ENCODE results near the gene MAD1L1. TPM values are rescaled to one million over a fixed set of nuclear protein-coding genes. Genes with fewer than 3 reads are reported as not detected.

The MAD1L1 gene
- total and polyA plus RNA-seq, 2 of the 8 experiments (the other 6 are each of a cell fraction or from before 2014, with no cell fraction given) = 40.4 to 44.6 TPM

GRCh38 chr7:2090526-2091520 is 141.9 kb downstream of the MAD1L1 start:
- H2BK5ac ChIP-seq (ENCODE audit: low read depth, low read length) = no peak overlapping the region
- POLR2A ChIA-PET (ENCODE audit: partially characterized antibody) = interaction anchor here (0.6 kb wide), 1 partner anchor 14 kb away, joined by 3 read pairs; no protein-coding TSS in a partner anchor
- H3K27me3 ChIP-seq (replicated peaks in 1 of 4; ENCODE audit: control insufficient read depth in 3 of 4, extremely low read depth in 1 of 4, insufficient read depth in 3 of 4, low read length in 3 of 4) = no peaks in the 10 kb centered on the region
- no peak overlapping the region for H4K91ac ChIP-seq (replicated peaks; ENCODE audit: insufficient read length, low read length)
- no peak overlapping the region for H3K56ac ChIP-seq (replicated peaks; ENCODE audit: insufficient read length, low read depth, low read length)
- no peak overlapping the region for H2BK15ac ChIP-seq (ENCODE audit: low read length)
- no peaks in the 10 kb centered on the region for H3K79me2 ChIP-seq (ENCODE audit: control insufficient read depth in 1 of 2, insufficient read depth in 2 of 2, low read length in 2 of 2)
- H3K23ac ChIP-seq (ENCODE audit: insufficient read length) = no peak overlapping the region
- H3K36me3 ChIP-seq (ENCODE audit: control insufficient read depth in 2 of 4, insufficient read depth in 4 of 4, low read length in 3 of 4) = no peaks in the 10 kb centered on the region
- no peak overlapping the region for H3K27ac ChIP-seq (ENCODE audit: low read depth, low read length)
- H3K4me3 ChIP-seq (ENCODE audit: extremely low read depth in 1 of 4, insufficient read depth in 2 of 4, low read depth in 3 of 4, low read length in 4 of 4) = no peak overlapping the region
- H3K9me3 ChIP-seq (ENCODE audit: insufficient read depth in 2 of 2, low read depth in 1 of 2, low read length in 1 of 2) = no peaks in the 10 kb centered on the region
- WGBS, 2 experiments (ENCODE audit: extremely low coverage in 1 of 2, insufficient coverage in 1 of 2, insufficient read length in 1 of 2, insufficient replicate concordance in 2 of 2, low coverage in 1 of 2, low lambda C conversion rate in 2 of 2, missing lambda C conversion rate in 1 of 2) = 95% methylated on average over 29 of the region's 29 CpGs; no CpG with 5 or more reads in 1 of the 2 experiments
- DNase-seq (ENCODE audit: low read depth in 1 of 2, low spot score in 2 of 2) (no peak), FAIRE-seq (no peak)
- H3K9ac ChIP-seq (replicated peaks in 1 of 4; ENCODE audit: extremely low read depth in 1 of 4, low read depth in 3 of 4, low read length in 3 of 4) = no peak overlapping the region
- CTCF ChIA-PET (ENCODE audit: partially characterized antibody) = interaction anchor here (1.5 kb wide), 1 partner anchor 105 kb away, joined by 3 read pairs; no protein-coding TSS in a partner anchor
- no peak overlapping the region for H2AK5ac ChIP-seq (ENCODE audit: low read depth, low read length)
- H4K8ac ChIP-seq (ENCODE audit: extremely low read depth, insufficient read depth, low read length) = no peak overlapping the region; the same call in 1 of the 2 replicates
- no peak overlapping the region for H3K14ac ChIP-seq (ENCODE audit: insufficient read length)
- H2BK12ac ChIP-seq (ENCODE audit: low read depth, low read length) = no peak overlapping the region
- no peak overlapping the region for H2BK120ac ChIP-seq (replicated peaks; ENCODE audit: low read depth, low read length)
- H3K4me1 ChIP-seq (replicated peaks in 1 of 4; ENCODE audit: control insufficient read depth in 3 of 4, insufficient read depth in 4 of 4, low read length in 3 of 4) = no peaks in the 10 kb centered on the region
- H3K4ac ChIP-seq (replicated peaks; ENCODE audit: insufficient read length, low read depth, low read length) = no peak overlapping the region
- no peak overlapping the region for H4K5ac ChIP-seq (ENCODE audit: insufficient read length, low read depth, low read length)
- H3K79me1 ChIP-seq (ENCODE audit: low read depth, low read length) = peaks cover 5% of the 10 kb centered on the region
- peaks cover 0 to 2% of the 10 kb centered on the region in 2 experiments for H4K20me1 ChIP-seq (replicated peaks in 1 of 2; ENCODE audit: control insufficient read depth in 1 of 2, insufficient read depth in 2 of 2, low read length in 2 of 2)
- H3K23me2 ChIP-seq (ENCODE audit: low read depth, low read length) = no peaks in the 10 kb centered on the region
- no peak overlapping the region for H2AFZ ChIP-seq (ENCODE audit: low read length)
- H3K4me2 ChIP-seq (ENCODE audit: insufficient read depth in 1 of 2, low read depth in 2 of 2, low read length in 2 of 2) = no peak overlapping the region
- no peak overlapping the region for H3K18ac ChIP-seq (ENCODE audit: extremely low read depth, low read length)
- H2BK20ac ChIP-seq (ENCODE audit: low read length) = no peak overlapping the region
- TF ChIP-seq POLR2A (IDR thresholded peaks at IDR 0.05; ENCODE audit: control extremely low read depth in 1 of 2, low read depth in 2 of 2, low read length in 2 of 2) (no peak), GABPA (IDR thresholded peaks at IDR 0.05; ENCODE audit: borderline replicate concordance, insufficient read depth, low read length) (no peak), RBBP5 (IDR thresholded peaks at IDR 0.05; ENCODE audit: borderline replicate concordance, low read depth, low read length) (no peak), SP1 (IDR thresholded peaks at IDR 0.05; ENCODE audit: low read depth, low read length) (no peak), BRCA1 (IDR thresholded peaks at IDR 0.05; ENCODE audit: low read depth, low read length) (no peak), RXRA (IDR thresholded peaks at IDR 0.05; ENCODE audit: insufficient read depth, low read depth, low read length) (no peak), GTF2F1 (IDR thresholded peaks at IDR 0.05; ENCODE audit: borderline replicate concordance, low read depth, low read length) (no peak), ASH2L (IDR thresholded peaks at IDR 0.05; ENCODE audit: low read length) (no peak), SIRT6 (IDR thresholded peaks at IDR 0.05; ENCODE audit: low read length) (no peak), EGR1 (IDR thresholded peaks at IDR 0.05; ENCODE audit: borderline replicate concordance, low read depth, low read length) (no peak), KDM5A (IDR thresholded peaks at IDR 0.05; ENCODE audit: low read length) (no peak)
